ENCODE results near the gene FOLR3.

FOLR3 gene

GRCh38 chr11:72105888-72106287 lies 29.6 kb upstream of the FOLR3 start, which contains the start of gene TOMT:
TOMT (plus strand) TSS chr11:72105924; CDS start chr11:72105952, 28 bp downstream.
- H3K9ac ChIP-seq (ENCODE audit: low read length in 2 of 2) = no peak within 1 kb of the TSS

GRCh38 chr11:72111300-72112142 lies 24.0 kb upstream of the FOLR3 start:
- Histone ChIP-seq H3K27ac (ENCODE audit: low read length) (peak overlapping the region; percentile 100), H3K27me3 (ENCODE audit: control insufficient read depth in 1 of 2, insufficient read depth in 2 of 2, low read length in 2 of 2) (peaks cover 0 to 2% of the 10 kb centered on the region in 2 donors), H3K36me3 (ENCODE audit: control insufficient read depth in 2 of 2, insufficient read depth in 2 of 2, low read length in 2 of 2) (no peaks in the 10 kb centered on the region), H3K4me3 (ENCODE audit: low read length in 2 of 2) (peak overlapping the region; percentile 64 to 92), H3K9me3 (ENCODE audit: control insufficient read depth in 2 of 2, low read length in 2 of 2) (no peaks in the 10 kb centered on the region), H3K9ac (ENCODE audit: low read length in 2 of 2) (peak overlapping the region; percentile 91 to 100), H3K4me1 (ENCODE audit: control insufficient read depth, insufficient read depth, low read length) (peaks cover 17% of the 10 kb centered on the region)

More at GRCh38 chr11:72105888-72106287, 29.6 kb upstream of the FOLR3 start, which contains the start of gene TOMT:
- no peak within 1 kb of the TSS for H3K4me3 ChIP-seq (ENCODE audit: low read length in 2 of 2)
- H3K27ac ChIP-seq (ENCODE audit: low read length) = no peak within 1 kb of the TSS
- H3K4me1 ChIP-seq (ENCODE audit: control insufficient read depth, insufficient read depth, low read length) = peaks cover 24% of the 10 kb centered on the region
- no peaks in the 10 kb centered on the region for H3K9me3 ChIP-seq (ENCODE audit: control insufficient read depth in 2 of 2, low read length in 2 of 2)
- peaks cover 0 to 6% of the 10 kb centered on the region in 2 donors for H3K36me3 ChIP-seq (ENCODE audit: control insufficient read depth in 2 of 2, insufficient read depth in 2 of 2, low read length in 2 of 2)
- H3K27me3 ChIP-seq (ENCODE audit: control insufficient read depth in 1 of 2, insufficient read depth in 2 of 2, low read length in 2 of 2) = no peaks in the 10 kb centered on the region

GRCh38 chr11:72112143-72112977 lies 23.2 kb upstream of the FOLR3 start, which contains the start of gene ANAPC15:
ANAPC15 (minus strand) TSS chr11:72112695; CDS start chr11:72111276, 1,419 bp downstream.
- Histone ChIP-seq H3K4me3 (ENCODE audit: low read length in 2 of 2) (peak within 1 kb of the TSS; percentile 74 to 92), H3K9me3 (ENCODE audit: control insufficient read depth in 2 of 2, low read length in 2 of 2) (no peaks in the 10 kb centered on the region), H3K36me3 (ENCODE audit: control insufficient read depth in 2 of 2, insufficient read depth in 2 of 2, low read length in 2 of 2) (no peaks in the 10 kb centered on the region), H3K27ac (ENCODE audit: low read length) (peak within 1 kb of the TSS; percentile 100), H3K4me1 (ENCODE audit: control insufficient read depth, insufficient read depth, low read length) (peaks cover 17% of the 10 kb centered on the region), H3K9ac (ENCODE audit: low read length in 2 of 2) (peak within 1 kb of the TSS; percentile 91 to 100), H3K27me3 (ENCODE audit: control insufficient read depth in 1 of 2, insufficient read depth in 2 of 2, low read length in 2 of 2) (peaks cover 3 to 5% of the 10 kb centered on the region in 2 donors)

- Histone ChIP-seq H3K27me3 (ENCODE audit: control insufficient read depth in 1 of 2, insufficient read depth in 2 of 2, low read length in 2 of 2) (peaks cover 3 to 5% of the 10 kb centered on the region in 2 donors), H3K4me1 (ENCODE audit: control insufficient read depth, insufficient read depth, low read length) (peaks cover 17% of the 10 kb centered on the region), H3K27ac (ENCODE audit: low read length) (peak overlapping the region; percentile 100), H3K9ac (ENCODE audit: low read length in 2 of 2) (peak overlapping the region; percentile 91 to 99), H3K9me3 (ENCODE audit: control insufficient read depth in 2 of 2, low read length in 2 of 2) (no peaks in the 10 kb centered on the region), H3K36me3 (ENCODE audit: control insufficient read depth in 2 of 2, insufficient read depth in 2 of 2, low read length in 2 of 2) (no peaks in the 10 kb centered on the region), H3K4me3 (ENCODE audit: low read length in 2 of 2) (peak overlapping the region; percentile 74 to 92)
These were observed 22.3 kb upstream of the FOLR3 start for GRCh38 chr11:72112978-72113808.

GRCh38 chr11:72114570-72114969 lies 21.0 kb upstream of the FOLR3 start:
- no peak overlapping the region for H3K4me3 ChIP-seq (ENCODE audit: low read length in 2 of 2)
- H3K27me3 ChIP-seq (ENCODE audit: control insufficient read depth in 1 of 2, insufficient read depth in 2 of 2, low read length in 2 of 2) = peaks cover 3 to 8% of the 10 kb centered on the region in 2 donors
- no peaks in the 10 kb centered on the region for H3K36me3 ChIP-seq (ENCODE audit: control insufficient read depth in 2 of 2, insufficient read depth in 2 of 2, low read length in 2 of 2)
- H3K9ac ChIP-seq (ENCODE audit: low read length in 2 of 2) = no peak overlapping the region
- no peak overlapping the region for H3K27ac ChIP-seq (ENCODE audit: low read length)
- H3K4me1 ChIP-seq (ENCODE audit: control insufficient read depth, insufficient read depth, low read length) = peaks cover 17% of the 10 kb centered on the region
- no peaks in the 10 kb centered on the region for H3K9me3 ChIP-seq (ENCODE audit: control insufficient read depth in 2 of 2, low read length in 2 of 2)

- peaks cover 3 to 8% of the 10 kb centered on the region in 2 donors for H3K27me3 ChIP-seq (ENCODE audit: control insufficient read depth in 1 of 2, insufficient read depth in 2 of 2, low read length in 2 of 2)
- H3K9ac ChIP-seq (ENCODE audit: low read length in 2 of 2) = no peak overlapping the region
- no peak overlapping the region for H3K27ac ChIP-seq (ENCODE audit: low read length)
- no peaks in the 10 kb centered on the region for H3K36me3 ChIP-seq (ENCODE audit: control insufficient read depth in 2 of 2, insufficient read depth in 2 of 2, low read length in 2 of 2)
- peaks cover 13% of the 10 kb centered on the region for H3K4me1 ChIP-seq (ENCODE audit: control insufficient read depth, insufficient read depth, low read length)
- H3K4me3 ChIP-seq (ENCODE audit: low read length in 2 of 2) = no peak overlapping the region
- no peaks in the 10 kb centered on the region for H3K9me3 ChIP-seq (ENCODE audit: control insufficient read depth in 2 of 2, low read length in 2 of 2)
These were observed 19.3 kb upstream of the FOLR3 start for GRCh38 chr11:72116019-72116755.

GRCh38 chr11:72119198-72119597 lies 16.3 kb upstream of the FOLR3 start:
- Histone ChIP-seq H3K4me3 (ENCODE audit: low read length in 2 of 2) (no peak overlapping the region), H3K27ac (ENCODE audit: low read length) (no peak overlapping the region), H3K27me3 (ENCODE audit: control insufficient read depth in 1 of 2, insufficient read depth in 2 of 2, low read length in 2 of 2) (peaks cover 3 to 8% of the 10 kb centered on the region in 2 donors), H3K9me3 (ENCODE audit: control insufficient read depth in 2 of 2, low read length in 2 of 2) (no peaks in the 10 kb centered on the region), H3K4me1 (ENCODE audit: control insufficient read depth, insufficient read depth, low read length) (no peaks in the 10 kb centered on the region), H3K36me3 (ENCODE audit: control insufficient read depth in 2 of 2, insufficient read depth in 2 of 2, low read length in 2 of 2) (no peaks in the 10 kb centered on the region), H3K9ac (ENCODE audit: low read length in 2 of 2) (no peak overlapping the region)

GRCh38 chr11:72120930-72121329 lies 14.6 kb upstream of the FOLR3 start:
- Histone ChIP-seq H3K4me3 (ENCODE audit: low read length in 2 of 2) (no peak overlapping the region), H3K4me1 (ENCODE audit: control insufficient read depth, insufficient read depth, low read length) (no peaks in the 10 kb centered on the region), H3K36me3 (ENCODE audit: control insufficient read depth in 2 of 2, insufficient read depth in 2 of 2, low read length in 2 of 2) (no peaks in the 10 kb centered on the region), H3K27ac (ENCODE audit: low read length) (no peak overlapping the region), H3K27me3 (ENCODE audit: control insufficient read depth in 1 of 2, insufficient read depth in 2 of 2, low read length in 2 of 2) (peaks cover 3 to 9% of the 10 kb centered on the region in 2 donors), H3K9ac (ENCODE audit: low read length in 2 of 2) (no peak overlapping the region), H3K9me3 (ENCODE audit: control insufficient read depth in 2 of 2, low read length in 2 of 2) (no peaks in the 10 kb centered on the region)

- Histone ChIP-seq H3K4me1 (ENCODE audit: control insufficient read depth, insufficient read depth, low read length) (no peaks in the 10 kb centered on the region), H3K4me3 (ENCODE audit: low read length in 2 of 2) (no peak overlapping the region), H3K9ac (ENCODE audit: low read length in 2 of 2) (no peak overlapping the region), H3K27me3 (ENCODE audit: control insufficient read depth in 1 of 2, insufficient read depth in 2 of 2, low read length in 2 of 2) (peaks cover 0 to 4% of the 10 kb centered on the region in 2 donors), H3K36me3 (ENCODE audit: control insufficient read depth in 2 of 2, insufficient read depth in 2 of 2, low read length in 2 of 2) (no peaks in the 10 kb centered on the region), H3K9me3 (ENCODE audit: control insufficient read depth in 2 of 2, low read length in 2 of 2) (no peaks in the 10 kb centered on the region), H3K27ac (ENCODE audit: low read length) (no peak overlapping the region)
These were observed 12.9 kb upstream of the FOLR3 start for GRCh38 chr11:72122607-72123006.

All from stomach smooth muscle (tissue), 2 donors.